ELF-1 (cell line): ENCODE results near the gene CCL5.

Experiments
- DNase-seq: peaks from one replicate; pipeline ENCODE4 v3.0.0-alpha.2; 2016; ENCODE audit warnings: low read depth, low spot score

Gene CCL5

DNA sequence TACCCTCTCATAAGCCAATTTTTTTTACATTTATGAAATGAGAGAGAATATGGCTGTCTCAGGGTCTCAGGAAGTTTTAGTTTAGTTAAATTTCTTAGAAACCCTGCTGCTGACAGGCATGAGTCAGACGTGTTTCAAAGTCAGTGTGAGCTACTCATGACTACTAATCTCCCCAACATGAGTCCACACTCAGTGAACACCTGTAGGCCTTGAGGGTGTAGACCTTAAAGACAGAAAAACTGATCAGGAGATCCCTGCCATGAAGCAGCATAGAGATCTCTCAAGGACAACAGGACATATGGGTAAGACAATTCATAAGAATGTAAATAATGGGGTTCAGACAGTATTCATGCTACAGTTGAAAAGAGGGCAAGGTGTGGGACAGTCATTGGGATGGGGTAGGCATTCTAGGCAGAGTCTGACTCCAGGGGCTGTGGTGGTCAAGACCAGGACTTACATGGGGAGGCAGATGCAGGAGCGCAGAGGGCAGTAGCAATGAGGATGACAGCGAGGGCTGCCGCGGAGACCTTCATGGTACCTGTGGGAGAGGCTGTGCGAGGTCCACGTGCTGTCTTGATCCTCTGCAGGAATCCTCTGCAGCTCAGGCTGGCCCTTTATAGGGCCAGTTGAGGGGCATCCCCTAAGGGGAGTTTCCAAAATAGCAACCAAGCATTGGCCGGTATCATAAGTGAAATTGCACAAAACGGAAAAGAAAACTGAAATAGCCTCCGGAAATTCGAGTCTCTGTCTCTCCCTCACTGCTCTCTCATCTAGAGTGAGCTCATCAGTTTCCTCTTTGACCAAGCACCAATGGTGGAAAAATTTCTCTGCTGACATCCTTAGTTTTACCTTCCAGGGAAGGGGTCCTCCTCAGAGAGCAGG, at the start of gene CCL5:
CCL5 (minus strand) TSS at position 588 of the 882 bp plus-strand sequence.
- DNase-seq: no peak

DNA sequence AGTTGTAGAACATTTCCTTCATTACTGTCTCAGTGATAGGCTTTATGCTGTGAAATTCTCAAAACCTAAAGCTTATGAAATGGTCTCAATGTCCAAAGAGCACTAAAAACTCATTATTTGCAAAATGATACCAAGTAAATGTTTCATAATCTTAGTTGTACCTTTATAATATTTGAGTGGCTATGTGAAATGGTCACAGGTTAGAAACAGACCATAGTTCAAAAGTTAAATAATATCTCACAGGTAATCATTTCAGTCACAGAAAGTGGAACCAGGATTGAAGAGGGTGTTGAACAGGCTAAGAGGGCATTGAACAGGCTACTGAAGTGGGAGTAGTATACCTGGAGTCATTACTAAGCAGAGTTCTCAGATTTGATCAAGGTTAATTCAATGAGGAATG, 47.6 kb upstream of the CCL5 start:
- DNase-seq: no peak

GRCh38 chr17:35923609-35924114, 43.5 kb upstream of the CCL5 start:
- DNase-seq: no peak

GRCh38 chr17:35920229-35920628, 40.1 kb upstream of the CCL5 start:
- DNase-seq: no peak

GRCh38 chr17:35918665-35919064, 38.5 kb upstream of the CCL5 start:
- DNase-seq: no peak

- no peak for DNase-seq
These were observed 37.5 kb upstream of the CCL5 start for GRCh38 chr17:35917519-35918213.

GRCh38 chr17:35915153-35915964, 35.2 kb upstream of the CCL5 start:
- DNase-seq: no peak

- DNase-seq: no peak
These were observed 34.2 kb upstream of the CCL5 start for GRCh38 chr17:35914354-35914753.

DNA sequence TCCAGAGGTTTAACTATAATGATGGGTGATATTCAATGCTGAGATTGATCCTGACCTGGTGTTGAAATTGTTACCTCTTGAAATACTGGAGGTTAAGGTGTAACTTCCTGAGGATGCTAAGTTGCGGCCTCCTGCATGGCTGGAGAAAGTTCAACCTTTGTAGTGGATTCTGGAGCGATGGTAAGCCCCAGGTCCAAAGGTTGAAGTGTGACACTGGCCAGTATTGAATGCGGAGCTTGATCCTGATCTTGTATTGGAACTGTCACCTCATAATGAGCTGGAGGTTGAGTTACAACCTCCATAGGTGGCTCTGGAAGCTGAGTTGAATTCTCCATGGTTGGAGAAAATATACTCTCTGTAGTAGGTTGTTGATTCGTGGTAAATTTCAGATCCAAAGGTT, 33.4 kb upstream of the CCL5 start:
- no peak for DNase-seq

- no peak for DNase-seq
These were observed 32.8 kb upstream of the CCL5 start for GRCh38 chr17:35912942-35913341.

GRCh38 chr17:35912339-35912912, 32.3 kb upstream of the CCL5 start:
- DNase-seq: no peak

GRCh38 chr17:35909408-35909807, 29.2 kb upstream of the CCL5 start:
- no peak for DNase-seq

GRCh38 chr17:35907691-35908090, 27.5 kb upstream of the CCL5 start:
- DNase-seq: no peak

DNA sequence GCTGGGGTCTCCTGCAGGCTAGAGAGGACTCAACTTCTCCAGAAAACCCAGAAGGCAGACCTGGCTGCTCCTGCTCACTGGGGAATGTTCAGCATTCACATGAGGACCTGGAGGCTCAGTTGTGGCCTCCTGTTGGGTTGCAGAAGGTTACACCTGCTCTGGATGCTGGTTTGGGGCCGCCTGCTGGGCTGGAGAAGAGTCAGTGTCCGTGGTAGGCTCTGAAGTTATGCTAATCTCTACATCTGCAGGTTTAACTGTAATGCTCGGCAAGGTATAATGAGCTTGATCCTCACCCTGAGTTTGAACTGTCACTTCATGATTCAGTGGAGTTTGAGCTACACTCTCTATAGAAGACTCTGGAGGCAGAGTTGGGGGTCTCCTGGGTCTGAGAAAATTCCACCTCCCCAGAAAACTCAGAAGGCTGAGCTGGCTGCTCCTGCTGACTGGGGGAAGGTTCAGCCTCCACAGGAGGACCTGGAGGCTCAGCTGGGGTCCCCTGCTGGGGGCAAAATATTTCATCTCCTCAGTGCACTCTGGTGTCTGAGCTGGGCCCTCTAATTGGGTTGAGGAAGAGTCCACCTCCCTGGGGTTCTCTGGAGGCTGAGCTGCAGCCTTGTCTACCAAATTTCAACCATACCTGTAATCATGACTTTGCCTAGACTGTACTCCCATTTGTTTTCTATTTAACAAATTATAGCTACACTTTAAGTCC, 26.9 kb upstream of the CCL5 start:
- DNase-seq: no peak

DNA sequence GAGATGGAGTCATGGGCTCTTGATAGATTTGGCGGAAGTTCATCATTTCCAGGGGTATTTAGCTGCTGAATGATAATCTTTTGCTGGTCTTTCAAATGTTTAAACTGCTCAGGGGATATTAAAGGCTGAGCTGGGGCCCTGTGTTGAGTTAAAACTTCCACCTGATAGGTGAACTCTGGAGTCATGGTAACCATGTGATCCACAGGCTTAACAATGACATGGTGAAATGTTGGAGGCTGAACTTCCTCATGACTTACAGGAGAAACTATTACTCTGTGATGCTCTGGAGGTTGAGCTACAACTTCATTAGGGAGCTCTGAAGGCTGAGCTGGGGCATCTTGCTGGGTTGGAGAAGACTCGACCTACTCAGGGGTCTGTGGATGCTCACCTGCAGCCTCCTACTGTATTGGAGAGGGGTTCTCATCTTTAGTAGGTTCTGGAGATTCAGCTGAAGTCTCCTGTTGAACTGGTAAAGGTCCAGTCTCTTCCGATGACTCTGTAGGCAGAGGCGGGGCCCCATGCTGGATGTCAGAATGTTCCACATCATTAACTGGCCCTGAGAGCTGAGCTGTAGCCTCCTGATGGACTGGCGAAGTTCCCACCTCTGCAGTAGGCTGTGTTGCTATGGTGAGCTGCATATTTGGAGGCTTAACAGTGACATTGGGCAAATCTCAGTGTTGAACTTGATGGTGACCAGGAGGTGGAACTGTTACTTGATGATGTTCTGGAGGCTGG, 26.2 kb upstream of the CCL5 start:
- DNase-seq: no peak

DNA sequence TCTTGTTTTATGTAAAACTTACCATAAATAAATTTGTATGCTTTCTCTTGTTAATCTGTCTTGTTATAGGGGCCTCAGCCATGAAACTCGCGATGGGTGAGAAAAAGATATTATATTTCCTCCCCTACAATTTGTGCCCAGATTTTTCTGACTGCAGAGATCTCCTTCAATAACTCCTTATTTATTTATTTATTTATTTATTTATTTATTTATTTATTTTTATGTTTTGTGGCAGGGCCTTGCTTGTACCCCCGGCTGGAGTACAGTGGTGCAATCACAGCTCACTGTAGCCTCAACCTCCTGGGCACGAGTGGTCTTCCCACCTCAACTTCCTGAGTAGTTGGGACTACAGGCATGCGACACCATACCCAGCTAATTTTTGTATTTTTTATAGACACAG, 23.3 kb upstream of the CCL5 start:
- no peak for DNase-seq

DNA sequence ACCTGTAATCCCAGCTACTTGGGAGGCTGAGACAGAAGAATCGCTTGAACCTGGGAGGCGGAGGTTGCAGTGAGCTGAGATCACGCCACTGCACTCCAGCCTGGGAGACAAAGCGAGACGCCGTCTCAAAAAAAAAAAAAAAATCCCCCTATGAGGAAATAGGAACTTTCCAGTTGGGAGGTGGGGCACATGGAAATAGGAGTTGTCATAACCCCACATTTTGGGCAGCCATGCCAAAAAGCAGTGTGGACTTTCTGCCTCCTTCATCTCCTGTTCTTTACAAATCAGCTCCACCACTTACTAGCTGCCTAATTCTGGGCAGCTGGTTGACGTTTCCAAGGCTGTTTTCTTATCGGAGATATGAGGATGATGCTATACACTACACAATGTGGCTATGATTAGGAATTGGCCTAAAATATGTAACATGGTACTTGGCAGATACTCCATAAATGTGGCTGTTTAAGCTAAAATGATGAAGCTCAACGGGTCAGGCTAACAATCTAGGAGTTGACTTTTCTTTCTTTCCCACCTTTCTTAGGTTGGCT, 21.5 kb upstream of the CCL5 start:
- DNase-seq: no peak

GRCh38 chr17:35900708-35901480, 20.7 kb upstream of the CCL5 start:
- DNase-seq: no peak

GRCh38 chr17:35900280-35900679, 20.1 kb upstream of the CCL5 start:
- DNase-seq: no peak
